IMR-90 (cell line): ENCODE results near the gene XRCC3. TPM values are rescaled to one million over a fixed set of nuclear protein-coding genes. Genes with fewer than 3 reads are reported as not detected.

Experiments used
- ATAC-seq: fragments of 200-7000 bp; cut with Tn5 transposase; 2 replicates; pipeline ENCODE4 v1.9.1; 2020; ENCODE audit warnings: low read depth, mild to moderate bottlenecking, moderate library complexity
- BruUV-seq: library from RNA; stranded (reverse); fragments of 400-500 nt; replicated peaks from 2 replicates; lab custom pipeline; 2021; lab: Mats Ljungman, UMichigan
- CTCF ChIA-PET: fragments of 300-600 bp; formaldehyde crosslinking; extraction: SDS; loops from one replicate; lab custom pipeline; 2021; ENCODE audit warnings: antibody characterized with exemption; lab: Yijun Ruan, JAX
- POLR2A ChIA-PET: fragments of 300-600 bp; sonication (Branson Sonifier 250); formaldehyde crosslinking; loops from one replicate; lab custom pipeline; 2022; ENCODE audit warnings: antibody characterized with exemption; ENCODE audit not compliant: unreplicated experiment; lab: Charles Lee
- DNase-seq: peaks from one replicate; pipeline ENCODE4 v3.0.0; 2013
- H2AFZ ChIP-seq: replicated peaks from 2 replicates; pipeline ENCODE3; 2013; ENCODE audit warnings: low read length, mild to moderate bottlenecking; ENCODE audit not compliant: poor library complexity
- H2AK5ac ChIP-seq: 2 replicates; pipeline ENCODE4 v1.6.1; 2013; ENCODE audit warnings: low read depth, low read length, inconsistent platforms
- H2AK9ac ChIP-seq: replicated peaks from 2 replicates; pipeline ENCODE3; 2013; ENCODE audit warnings: mild to moderate bottlenecking, low read depth, low read length, moderate library complexity; ENCODE audit not compliant: poor library complexity
- H2BK120ac ChIP-seq: 2 replicates; pipeline ENCODE4 v1.6.1; 2013; ENCODE audit warnings: low read depth, low read length, inconsistent platforms
- H2BK15ac ChIP-seq: 3 replicates; pipeline ENCODE4 v1.6.1; 2013; ENCODE audit warnings: low read depth, low read length, inconsistent platforms
- H2BK20ac ChIP-seq: 2 replicates; pipeline ENCODE4 v1.6.1; 2013; ENCODE audit warnings: low read depth, mild to moderate bottlenecking, inconsistent platforms, low read length, moderate library complexity
- H2BK5ac ChIP-seq: 2 replicates; pipeline ENCODE4 v1.6.1; 2013; ENCODE audit warnings: mild to moderate bottlenecking, low read depth, low read length, inconsistent platforms; ENCODE audit not compliant: poor library complexity, severe bottlenecking
- H3K14ac ChIP-seq: replicated peaks from 2 replicates; pipeline ENCODE4 v1.6.1; 2013; ENCODE audit warnings: low read depth, low read length, inconsistent platforms
- H3K18ac ChIP-seq: 2 replicates; pipeline ENCODE4 v1.6.1; 2013; ENCODE audit warnings: low read depth, low read length, control low read depth
- H3K23ac ChIP-seq: 2 replicates; pipeline ENCODE4 v1.6.1; 2013; ENCODE audit warnings: low read depth, low read length, inconsistent platforms
- H3K27ac ChIP-seq: 2 replicates; pipeline ENCODE4 v1.5.1; 2013; ENCODE audit warnings: mild to moderate bottlenecking, control low read depth, low read length; ENCODE audit not compliant: insufficient read depth
- H3K27me3 ChIP-seq: 2 replicates; pipeline ENCODE4 v1.6.1; 2013; ENCODE audit warnings: low read length; ENCODE audit not compliant: control insufficient read depth, insufficient read depth
- H3K36me3 ChIP-seq: 2 replicates; pipeline ENCODE4 v1.6.1; 2013; ENCODE audit warnings: low read length, mixed read lengths; ENCODE audit not compliant: control insufficient read depth, insufficient read depth
- H3K4ac ChIP-seq: 2 replicates; pipeline ENCODE4 v1.6.1; 2013; ENCODE audit warnings: low read depth, low read length, inconsistent platforms
- H3K4me1 ChIP-seq: 2 replicates; pipeline ENCODE4 v1.6.1; 2013; ENCODE audit warnings: low read length, mixed read lengths; ENCODE audit not compliant: control insufficient read depth, insufficient read depth
- H3K4me2 ChIP-seq: 2 replicates; pipeline ENCODE4 v1.6.1; 2013; ENCODE audit warnings: low read depth, mild to moderate bottlenecking, control low read depth, low read length, moderate library complexity
- H3K4me3 ChIP-seq: 2 replicates; pipeline ENCODE4 v1.5.1; 2013; ENCODE audit warnings: low read depth, mild to moderate bottlenecking, control low read depth, low read length, moderate library complexity; ENCODE audit not compliant: insufficient read depth
- H3K56ac ChIP-seq: 2 replicates; pipeline ENCODE4 v1.6.1; 2013; ENCODE audit warnings: low read length, inconsistent platforms; ENCODE audit not compliant: insufficient read depth; ENCODE audit errors: extremely low read depth
- H3K79me1 ChIP-seq, 2 experiments: 2 replicates each; pipeline ENCODE4 v1.6.1; 2013; ENCODE audit warnings: low read length in 2 of 2, inconsistent platforms in 1 of 2, low read depth in 1 of 2
- H3K9ac ChIP-seq: 2 replicates; pipeline ENCODE4 v1.6.1; 2013; ENCODE audit warnings: low read depth, low read length, control low read depth
- H3K9me1 ChIP-seq: 2 replicates; pipeline ENCODE4 v1.6.1; 2013; ENCODE audit warnings: low read length, inconsistent platforms; ENCODE audit not compliant: insufficient read depth
- H3K9me3 ChIP-seq: 2 replicates; pipeline ENCODE4 v1.6.1; 2013; ENCODE audit warnings: low read length; ENCODE audit not compliant: control insufficient read depth, insufficient read depth
- H4K20me1 ChIP-seq: 2 replicates; pipeline ENCODE4 v1.6.1; 2013; ENCODE audit warnings: low read length, inconsistent platforms; ENCODE audit not compliant: insufficient read depth
- H4K5ac ChIP-seq: 2 replicates; pipeline ENCODE4 v1.6.1; 2013; ENCODE audit warnings: mild to moderate bottlenecking, low read depth, low read length, control low read depth
- H4K8ac ChIP-seq, 2 experiments: 2 replicates each; pipeline ENCODE4 v1.6.1; 2013; ENCODE audit warnings: low read depth in 2 of 2, low read length in 2 of 2, control low read depth in 1 of 2, inconsistent platforms in 1 of 2
- H4K91ac ChIP-seq: 2 replicates; pipeline ENCODE4 v1.6.1; 2013; ENCODE audit warnings: low read depth, low read length, inconsistent platforms; ENCODE audit not compliant: insufficient read depth
- CHD1 ChIP-seq: IDR thresholded peaks from 2 replicates; pipeline ENCODE4 v1.6.1; 2012; ENCODE audit warnings: low read depth, low read length, improper control_type of control experiment
- MAFK ChIP-seq: IDR thresholded peaks from 2 replicates; pipeline ENCODE4 v1.6.1; 2012; ENCODE audit warnings: low read depth, low read length, improper control_type of control experiment
- USF2 ChIP-seq: fragments of 150-350 bp; IDR thresholded peaks from 2 replicates; pipeline ENCODE4 v1.6.1; 2017; ENCODE audit warnings: mild to moderate bottlenecking, antibody characterized with exemption, low read length, low read depth
- WGBS, 2 experiments: methylation state at CpG; one replicate each; pipeline versions ENCODE4 v1.1.5 to v1.1.7; 2013; ENCODE audit warnings: missing lambda C conversion rate in 2 of 2; ENCODE audit not compliant: insufficient read length in 1 of 2; ENCODE audit errors: extremely low coverage in 2 of 2; 5-methylcytosine and 5-hydroxymethylcytosine counted together
- dilution Hi-C: fragments of 300-500 bp; cut with HindIII; formaldehyde crosslinking; loops from one replicate; pipeline ENCODE4 v1.14.3; 2018; ENCODE audit warnings: low sequenced_read_pairs; ENCODE audit not compliant: unreplicated experiment
- in situ Hi-C: fragments of 300-500 bp; cut with MboI; formaldehyde crosslinking; loops from 3 replicates; pipeline ENCODE4 v1.14.3; 2019; ENCODE audit warnings: low sequenced_read_pairs, inconsistent platforms, mixed read lengths
- intact Hi-C: fragments of 100-400 bp; cut with micrococcal nuclease; formaldehyde crosslinking; loops from 2 replicates; pipeline ENCODE4 v1.10.0; 2022
- polyA plus RNA-seq, 3 experiments: library from polyadenylated mRNA; depleted of rRNA; stranded (reverse); fragments of >200 nt; gene quantifications; 2 replicates each; pipeline ENCODE4 v1.2.3, GENCODE V29; 2012; ENCODE audit warnings: low replicate concordance in 1 of 3
- total RNA-seq: library from RNA; depleted of rRNA; stranded (reverse); fragments of >200 nt; gene quantifications from 2 replicates; pipeline ENCODE4 v1.2.3, GENCODE V29; 2012

The XRCC3 gene
- total and polyA plus RNA-seq, 2 of the 4 experiments (the other 2 are of a cell fraction), result 8.1 to 9.5 TPM

GRCh38 chr14:103755060-103755459 lies 39.8 kb upstream of the XRCC3 start:
- Histone ChIP-seq H3K27me3 (no peaks in the 10 kb centered on the region), H3K9ac (no peak overlapping the region), H3K9me1 (no peaks in the 10 kb centered on the region), H3K4ac (no peak overlapping the region), H3K9me3 (no peaks in the 10 kb centered on the region), H2BK20ac (no peak overlapping the region), H3K36me3 (no peaks in the 10 kb centered on the region), H2BK15ac (no peak overlapping the region), H2AK5ac (no peak overlapping the region), H3K56ac (no peak overlapping the region), H2AFZ (no peak overlapping the region), H2BK5ac (no peak overlapping the region), H3K14ac (no peak overlapping the region), H2AK9ac (no peak overlapping the region), H3K23ac (no peak overlapping the region), H3K4me1 (no peaks in the 10 kb centered on the region), H3K4me2 (no peak overlapping the region), H4K8ac (no peak overlapping the region), H3K18ac (no peak overlapping the region), H4K5ac (no peak overlapping the region), H4K91ac (no peak overlapping the region), H3K79me1 (no peaks in the 10 kb centered on the region), H2BK120ac (no peak overlapping the region), H4K20me1 (no peaks in the 10 kb centered on the region), H3K4me3 (no peak overlapping the region), H3K27ac (no peak overlapping the region)
- ATAC-seq (no peak), DNase-seq (no peak)
- 95% methylated on average over 4 of the region's 6 CpGs; no CpG with 5 or more reads in 1 of the 2 experiments for WGBS, 2 experiments
- intact Hi-C loops, result no loop called here
- POLR2A ChIA-PET, result no interaction called here
- TF ChIP-seq CHD1 (no peak), USF2 (no peak), MAFK (no peak)
- CTCF ChIA-PET, result no interaction called here
- in situ Hi-C loops, result no loop called here
- no TSS peak for BruUV-seq
- dilution Hi-C loops, result no loop called here
